Stimulated activated CD4-positive, alpha-beta T cell treated with anti-CD3 and anti-CD28 coated beads, Interleukin-15, amount 100 ng/mL, for 24 hours (primary cell): ENCODE measurements around the gene SMPD4.
"Not testable (repeated sequence)": the region's sequence is repeated elsewhere in the genome, so short reads cannot be mapped to it uniquely, and the experiment has no call there.

Experiments used
- DNase-seq: peaks from one replicate; pipeline ENCODE4 v3.0.0-alpha.2; 2020

SMPD4 gene

GRCh38 chr2:130139331-130140280 is 41.8 kb downstream of the SMPD4 start:
- DNase-seq: not testable (repeated sequence)

- not testable (repeated sequence) for DNase-seq
Measured at GRCh38 chr2:130138841-130139251, 42.6 kb downstream of the SMPD4 start.

- not testable (repeated sequence) for DNase-seq
Measured at GRCh38 chr2:130138326-130138725, 43.1 kb downstream of the SMPD4 start.

DNA sequence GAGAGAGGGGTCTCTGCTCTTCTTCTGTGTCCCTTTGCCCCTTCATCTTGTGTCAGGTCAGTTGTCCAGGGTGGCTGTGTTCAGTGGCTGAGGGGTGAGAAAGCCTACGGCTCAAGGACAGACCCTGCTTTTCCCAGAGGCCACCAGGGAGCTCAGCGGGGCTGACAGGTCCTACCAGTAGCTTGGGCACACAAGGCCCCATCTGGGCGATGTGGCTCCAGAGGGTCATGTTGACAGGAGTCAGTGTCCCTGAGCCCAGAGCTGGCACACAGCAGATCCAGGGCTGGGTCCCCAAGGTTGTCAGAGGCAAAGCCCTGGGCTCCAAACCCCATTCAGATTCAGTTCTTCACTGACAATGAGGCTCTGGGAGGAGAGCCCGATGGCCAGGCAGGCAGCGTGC is 44.3 kb downstream of the SMPD4 start:
- DNase-seq: not testable (repeated sequence)

- not testable (repeated sequence) for DNase-seq
Measured at GRCh38 chr2:130136546-130136945, 44.9 kb downstream of the SMPD4 start.

DNA sequence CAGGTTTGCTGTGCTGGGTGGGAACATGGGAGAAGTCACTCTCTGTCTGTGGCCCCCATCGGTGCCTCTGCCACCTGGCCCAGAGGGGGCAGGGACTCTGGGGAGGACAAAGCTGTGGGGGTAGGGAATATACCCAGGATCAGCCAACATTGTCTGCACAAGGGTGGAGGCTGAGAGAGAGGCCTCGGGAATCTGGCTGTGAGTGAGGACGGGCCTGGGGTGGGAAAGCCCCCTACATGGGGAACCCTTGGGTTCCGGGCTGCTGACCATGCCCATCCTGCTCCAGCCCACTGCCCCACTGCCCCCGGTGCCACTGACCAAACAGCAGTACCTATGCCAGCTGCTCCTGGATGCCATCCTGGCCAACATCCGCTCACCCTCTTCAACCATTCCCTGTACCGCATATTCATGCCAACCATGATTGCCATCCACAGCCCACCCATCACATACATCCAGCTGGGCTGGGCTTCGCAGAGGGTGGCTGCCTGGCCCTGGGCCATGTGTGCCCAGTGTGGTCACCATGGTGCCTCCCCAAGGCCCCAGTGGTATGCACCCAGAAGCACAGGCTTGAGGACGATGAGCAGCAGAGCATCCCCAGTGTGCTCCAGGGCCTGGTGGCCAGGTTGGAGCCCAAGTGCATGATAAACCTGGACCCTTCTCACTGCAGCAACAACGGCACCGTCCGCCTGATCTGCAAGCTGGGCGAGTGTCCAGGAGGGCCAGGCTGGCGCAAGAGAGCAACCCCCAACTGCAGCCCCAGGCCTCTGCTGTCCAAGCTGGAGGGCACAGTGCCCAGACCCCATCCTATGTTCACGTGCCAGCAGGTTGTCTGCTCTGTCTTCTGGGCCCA is 45.5 kb downstream of the SMPD4 start:
- no peak for DNase-seq

DNA sequence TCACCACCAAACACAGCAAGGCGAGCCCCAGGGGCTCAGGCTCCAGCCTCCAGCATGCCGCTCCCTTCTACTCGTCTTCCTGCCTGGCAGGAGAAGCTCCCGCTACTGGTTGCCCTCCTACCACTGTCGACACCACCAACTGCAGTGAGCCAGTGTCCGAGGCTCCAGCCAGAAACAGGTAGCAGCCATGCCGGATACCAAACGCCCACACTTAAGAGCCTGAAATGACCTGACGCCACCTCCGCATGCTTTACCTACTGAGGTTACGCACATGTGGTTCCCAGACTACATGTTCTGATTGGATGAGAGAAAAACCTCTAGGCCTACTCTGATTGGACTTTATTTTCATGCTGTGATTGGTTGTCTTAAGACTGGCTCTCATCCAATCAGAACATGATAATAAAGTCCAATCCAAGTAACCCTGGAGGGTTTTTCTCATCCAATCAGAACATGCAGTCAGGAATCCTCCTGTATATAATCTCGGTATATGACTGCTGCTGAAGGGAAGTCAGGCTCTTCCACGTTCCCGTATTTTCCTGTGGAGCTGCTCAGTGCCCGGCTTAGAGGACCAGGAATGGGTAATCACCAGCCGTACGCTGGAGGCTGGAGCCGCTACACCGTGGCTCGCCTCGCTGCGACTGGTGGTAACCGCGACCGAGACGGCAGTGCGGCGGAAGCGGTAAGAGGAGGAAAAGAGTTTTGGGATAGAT is 52.1 kb downstream of the SMPD4 start, which contains the start of gene POTEF:
POTEF (minus strand) TSS at position 103 of the 710 bp plus-strand sequence. CDS start 8,707 bp downstream, outside the sequence.
- not testable (repeated sequence) for DNase-seq

- not testable (repeated sequence) for DNase-seq
Measured at GRCh38 chr2:130128464-130128863, 52.9 kb downstream of the SMPD4 start.

DNA sequence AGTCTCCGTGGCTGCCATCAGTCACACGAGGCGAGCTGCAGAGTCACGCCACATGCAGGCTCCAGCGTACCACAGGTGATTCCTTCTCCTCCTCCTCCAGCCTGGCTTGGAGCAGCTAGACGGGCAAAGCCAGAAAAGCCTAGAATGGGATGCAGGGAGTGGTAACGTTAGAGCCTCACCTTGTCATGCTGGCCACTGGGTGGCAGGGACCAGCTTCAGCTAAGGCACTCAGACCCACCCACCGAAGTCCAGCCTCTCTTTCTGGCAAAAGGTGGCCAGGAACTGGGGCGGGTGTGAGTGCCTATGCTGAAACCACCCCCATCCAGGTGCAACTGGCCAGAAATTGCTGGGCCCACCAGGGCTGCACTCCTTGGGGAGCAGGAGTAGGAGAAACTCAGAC is 53.7 kb downstream of the SMPD4 start:
- not testable (repeated sequence) for DNase-seq

DNA sequence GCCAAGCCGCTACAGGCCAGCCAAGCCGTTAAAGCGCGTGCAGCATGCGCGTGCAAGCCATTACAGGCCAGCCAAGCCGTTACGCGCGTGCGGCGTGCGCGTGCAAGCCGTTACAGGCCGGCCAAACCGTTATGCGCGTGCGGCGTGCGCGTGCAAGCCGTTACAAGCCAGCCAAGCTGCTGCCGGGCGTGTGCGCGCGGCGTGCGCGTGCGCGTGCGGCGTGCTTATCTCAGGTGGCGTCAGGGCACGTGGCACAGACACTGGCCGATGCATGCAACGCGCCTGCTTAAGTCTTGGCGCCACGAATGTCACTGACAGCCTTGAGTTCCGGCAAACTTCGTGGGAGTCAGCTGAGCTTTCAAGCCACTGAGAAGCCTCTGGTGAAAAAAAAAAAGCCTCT is 60.5 kb downstream of the SMPD4 start:
- not testable (repeated sequence) for DNase-seq

DNA sequence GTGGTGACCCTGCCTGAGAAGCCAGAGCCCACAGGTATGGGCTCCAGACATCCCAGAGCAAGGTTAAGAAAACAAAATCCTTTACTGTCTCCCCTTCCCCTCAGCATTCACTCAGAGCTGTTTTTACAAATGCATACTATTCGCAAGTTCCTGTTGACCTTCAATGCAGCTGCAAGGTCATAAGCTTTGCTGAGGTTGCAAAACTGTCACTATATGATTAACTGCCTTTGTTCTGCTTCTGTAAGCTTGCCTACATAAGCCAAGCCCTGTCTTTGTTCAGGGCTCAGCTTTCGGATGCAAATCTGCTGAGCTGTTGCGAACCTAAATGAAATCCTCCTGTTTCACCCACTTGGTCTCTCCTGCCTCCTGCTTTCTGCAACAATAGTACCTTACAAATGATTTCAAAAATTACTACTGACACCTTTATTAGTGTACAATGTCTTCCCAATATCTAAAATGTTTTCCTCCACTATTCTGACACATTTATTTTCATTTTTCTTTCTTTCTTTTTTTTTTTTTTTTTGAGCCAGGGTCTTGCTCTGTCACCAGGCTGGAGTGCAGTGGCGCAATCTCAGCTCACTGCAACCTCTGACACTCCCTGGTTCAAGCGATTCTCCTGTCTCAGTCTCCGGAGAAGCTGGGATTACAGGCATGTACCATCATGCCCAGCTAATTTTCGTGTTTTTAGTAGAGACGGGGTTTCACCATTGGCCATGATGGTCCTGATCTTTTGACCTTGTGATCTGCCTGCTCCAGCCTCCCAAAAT is 78.6 kb downstream of the SMPD4 start:
- not testable (repeated sequence) for DNase-seq
